ENCODE measurements around the gene TCEA2. TPM values are rescaled to one million over a fixed set of nuclear protein-coding genes. Genes with fewer than 3 reads are reported as not detected.

TCEA2 gene
- total and polyA plus RNA-seq, 2 of the 13 experiments (the other 11 are each of a cell fraction or from before 2014, with no cell fraction given), result 28.1 to 33.7 TPM

DNA sequence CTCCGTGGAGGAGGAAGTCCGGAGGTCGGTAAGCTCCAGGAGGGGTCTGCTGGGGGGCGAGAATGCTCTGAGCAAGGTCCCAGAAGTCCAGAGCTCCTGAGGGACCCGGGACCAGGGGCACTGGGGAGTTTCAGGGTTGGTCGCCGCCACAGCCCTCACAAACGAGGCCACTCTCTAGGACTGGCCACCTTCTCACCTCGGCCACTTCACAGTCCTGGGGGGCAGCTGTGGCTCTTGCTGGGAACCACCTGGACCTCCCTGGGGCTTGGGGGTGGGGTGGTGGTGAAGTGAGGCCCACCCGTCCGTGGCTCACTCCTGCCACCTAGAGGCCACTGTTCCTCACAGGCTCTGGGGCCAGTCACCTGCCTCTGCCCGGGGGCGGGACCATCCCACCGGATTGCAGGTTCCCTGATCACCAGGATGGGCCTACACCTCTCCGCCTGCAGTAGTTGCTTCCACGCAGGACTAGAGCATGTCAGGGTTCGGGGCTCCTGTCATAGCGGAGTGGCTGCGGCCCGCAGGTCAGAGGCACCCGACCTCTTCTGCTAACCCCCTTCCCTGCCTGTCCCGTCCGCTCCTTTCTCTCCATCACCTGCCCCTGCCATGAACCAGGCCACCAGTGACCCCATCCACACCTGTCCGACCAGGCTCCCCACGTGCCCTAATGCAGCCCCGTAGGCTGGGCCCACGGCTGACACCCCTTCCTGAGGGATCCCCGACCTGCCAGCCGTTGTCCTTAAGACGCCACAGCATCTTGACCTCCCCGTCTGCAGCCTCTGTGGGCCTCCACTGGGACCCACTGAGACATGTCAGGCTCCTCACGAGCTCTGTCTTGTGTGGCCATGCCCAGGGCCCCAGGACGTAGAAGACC, 5.1 kb upstream of the TCEA2 start (continued):
- TF ChIP-seq, protein P1, sequence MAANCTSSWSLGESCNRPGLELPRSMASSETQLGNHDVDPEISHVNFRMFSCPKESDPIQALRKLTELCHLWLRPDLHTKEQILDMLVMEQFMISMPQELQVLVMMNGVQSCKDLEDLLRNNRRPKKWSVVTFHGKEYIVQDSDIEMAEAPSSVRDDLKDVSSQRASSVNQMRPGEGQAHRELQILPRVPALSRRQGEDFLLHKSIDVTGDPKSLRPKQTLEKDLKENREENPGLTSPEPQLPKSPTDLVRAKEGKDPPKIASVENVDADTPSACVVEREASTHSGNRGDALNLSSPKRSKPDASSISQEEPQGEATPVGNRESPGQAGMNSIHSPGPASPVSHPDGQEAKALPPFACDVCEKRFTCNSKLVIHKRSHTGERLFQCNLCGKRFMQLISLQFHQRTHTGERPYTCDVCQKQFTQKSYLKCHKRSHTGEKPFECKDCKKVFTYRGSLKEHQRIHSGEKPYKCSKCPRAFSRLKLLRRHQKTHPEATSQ (CRISPR knock-in tag; IDR thresholded peaks at IDR 0.05; ENCODE audit: borderline replicate concordance), result no peak
- no peak for TF ChIP-seq ZNF496 (CRISPR knock-in tag; IDR thresholded peaks at IDR 0.05; ENCODE audit: insufficient replicate concordance)
- 0 out of 2 replicates have a peak, but pooled peaks have one; percentile 16 for TF ChIP-seq MATR3 (CRISPR knock-in tag; IDR thresholded peaks at IDR 0.05)
- TF ChIP-seq RERE (CRISPR knock-in tag; IDR thresholded peaks at IDR 0.05; ENCODE audit: low read depth), result no peak; the same call in 1 of the 2 replicates
- peak; percentile 85 for TF ChIP-seq ARNT2 (CRISPR knock-in tag; IDR thresholded peaks at IDR 0.05; ENCODE audit: low read depth)
- TF ChIP-seq TGIF2 (CRISPR knock-in tag; IDR thresholded peaks at IDR 0.05), result 0 out of 2 replicates have a peak, but pooled peaks have one; percentile 27
- 0 out of 2 replicates have a peak, but pooled peaks have one; percentile 4 for TF ChIP-seq ZBTB42 (CRISPR knock-in tag; IDR thresholded peaks at IDR 0.05)
- TF ChIP-seq MAF1 (CRISPR knock-in tag; IDR thresholded peaks at IDR 0.05; ENCODE audit: borderline replicate concordance), result peak; percentile 73; the same call in 1 of the 2 replicates
- no peak for TF ChIP-seq GLMP (CRISPR knock-in tag; IDR thresholded peaks at IDR 0.05; ENCODE audit: borderline replicate concordance)
- TF ChIP-seq, protein P2, sequence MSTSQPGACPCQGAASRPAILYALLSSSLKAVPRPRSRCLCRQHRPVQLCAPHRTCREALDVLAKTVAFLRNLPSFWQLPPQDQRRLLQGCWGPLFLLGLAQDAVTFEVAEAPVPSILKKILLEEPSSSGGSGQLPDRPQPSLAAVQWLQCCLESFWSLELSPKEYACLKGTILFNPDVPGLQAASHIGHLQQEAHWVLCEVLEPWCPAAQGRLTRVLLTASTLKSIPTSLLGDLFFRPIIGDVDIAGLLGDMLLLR (CRISPR knock-in tag; IDR thresholded peaks at IDR 0.05), result no peak
- TF ChIP-seq, protein P3, sequence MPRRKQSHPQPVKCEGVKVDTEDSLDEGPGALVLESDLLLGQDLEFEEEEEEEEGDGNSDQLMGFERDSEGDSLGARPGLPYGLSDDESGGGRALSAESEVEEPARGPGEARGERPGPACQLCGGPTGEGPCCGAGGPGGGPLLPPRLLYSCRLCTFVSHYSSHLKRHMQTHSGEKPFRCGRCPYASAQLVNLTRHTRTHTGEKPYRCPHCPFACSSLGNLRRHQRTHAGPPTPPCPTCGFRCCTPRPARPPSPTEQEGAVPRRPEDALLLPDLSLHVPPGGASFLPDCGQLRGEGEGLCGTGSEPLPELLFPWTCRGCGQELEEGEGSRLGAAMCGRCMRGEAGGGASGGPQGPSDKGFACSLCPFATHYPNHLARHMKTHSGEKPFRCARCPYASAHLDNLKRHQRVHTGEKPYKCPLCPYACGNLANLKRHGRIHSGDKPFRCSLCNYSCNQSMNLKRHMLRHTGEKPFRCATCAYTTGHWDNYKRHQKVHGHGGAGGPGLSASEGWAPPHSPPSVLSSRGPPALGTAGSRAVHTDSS (CRISPR knock-in tag; conservative IDR thresholded peaks at IDR 0.05), result peak; percentile 93; the same call in 1 of the 2 replicates
- TF ChIP-seq USF2 (IDR thresholded peaks at IDR 0.05; ENCODE audit: low read depth, low read length), result peak; percentile 21; the same call in 1 of the 2 replicates
- no peak for TF ChIP-seq USF2 (CRISPR knock-in tag; IDR thresholded peaks at IDR 0.05; ENCODE audit: borderline replicate concordance)
- TF ChIP-seq TOPORS (CRISPR knock-in tag; IDR thresholded peaks at IDR 0.05), result no peak; the same call in 1 of the 2 replicates
- no peak for TF ChIP-seq HCFC1 (IDR thresholded peaks at IDR 0.05; ENCODE audit: low read depth, low read length)
